ENCODE results near the gene SLC25A18.

- TF ChIP-seq POLR2A (IDR thresholded peaks at IDR 0.05) (no peak), CTCF (IDR thresholded peaks at IDR 0.05) (no peak)
These were observed 16.3 kb downstream of the SLC25A18 start for GRCh38 chr22:17579535-17579981.
